HG03354 (cell line): Measurements from ENCODE around the gene LAMA2.

ENCODE experiments used
- ATAC-seq: cut with Tn5 transposase; IDR thresholded peaks from one replicate; pipeline ENCODE4 v1.9.1; 2021; ENCODE audit warnings: mild to moderate bottlenecking; ENCODE audit not compliant: unreplicated experiment, poor library complexity, severe bottlenecking

The LAMA2 gene

GRCh38 chr6:128993166-128993565 lies 110.2 kb downstream of the LAMA2 start:
- no peak for ATAC-seq

GRCh38 chr6:128997880-128998279 lies 114.9 kb downstream of the LAMA2 start:
- ATAC-seq: no peak

- ATAC-seq: no peak
Observed at GRCh38 chr6:129006724-129007514, 124.0 kb downstream of the LAMA2 start.

GRCh38 chr6:129007701-129008373 lies 124.9 kb downstream of the LAMA2 start:
- no peak for ATAC-seq

GRCh38 chr6:129008591-129008990 lies 125.7 kb downstream of the LAMA2 start:
- ATAC-seq: no peak

- ATAC-seq: no peak
Observed at GRCh38 chr6:129009851-129010250, 126.9 kb downstream of the LAMA2 start.

GRCh38 chr6:129014302-129014701 lies 131.4 kb downstream of the LAMA2 start:
- no peak for ATAC-seq

- ATAC-seq: no peak
Observed at GRCh38 chr6:129015721-129016120, 132.8 kb downstream of the LAMA2 start.

GRCh38 chr6:129016844-129017243 lies 133.9 kb downstream of the LAMA2 start:
- no peak for ATAC-seq

- ATAC-seq: no peak
Observed at GRCh38 chr6:129022011-129022553, 139.1 kb downstream of the LAMA2 start.

GRCh38 chr6:129026601-129027000 lies 143.7 kb downstream of the LAMA2 start:
- no peak for ATAC-seq

- no peak for ATAC-seq
Observed at GRCh38 chr6:129029778-129030177, 146.8 kb downstream of the LAMA2 start.

- ATAC-seq: no peak
Observed at GRCh38 chr6:129030215-129030614, 147.3 kb downstream of the LAMA2 start.

GRCh38 chr6:129031051-129031599 lies 148.2 kb downstream of the LAMA2 start:
- no peak for ATAC-seq

GRCh38 chr6:129032602-129033001 lies 149.7 kb downstream of the LAMA2 start:
- ATAC-seq: no peak

GRCh38 chr6:129033180-129033579 lies 150.2 kb downstream of the LAMA2 start:
- no peak for ATAC-seq

- no peak for ATAC-seq
Observed at GRCh38 chr6:129033581-129033980, 150.6 kb downstream of the LAMA2 start.

GRCh38 chr6:129041563-129041962 lies 158.6 kb downstream of the LAMA2 start:
- no peak for ATAC-seq

- ATAC-seq: no peak
Observed at GRCh38 chr6:129046526-129046925, 163.6 kb downstream of the LAMA2 start.

GRCh38 chr6:129047834-129048233 lies 164.9 kb downstream of the LAMA2 start:
- ATAC-seq: no peak

GRCh38 chr6:129050086-129050485 lies 167.1 kb downstream of the LAMA2 start:
- no peak for ATAC-seq
